WTC11 (cell line): ENCODE results near the gene UMOD. TPM values are rescaled to one million over a fixed set of nuclear protein-coding genes. Genes with fewer than 3 reads are reported as not detected.

ENCODE experiments used
- ATAC-seq: fragments of 200-7000 bp; cut with Tn5 transposase; 2 replicates; pipeline ENCODE4 v1.10.0; 2021; ENCODE audit warnings: mild to moderate bottlenecking, moderate library complexity
- CTCF ChIA-PET: fragments of 300-600 bp; sonication (Branson Sonifier 250); formaldehyde crosslinking; loops from one replicate; lab custom pipeline; 2021; ENCODE audit warnings: antibody characterized with exemption; lab: Charles Lee
- POLR2A ChIA-PET: fragments of 350-600 bp; sonication (Branson Sonifier 250); formaldehyde crosslinking; loops from one replicate; lab custom pipeline; 2021; ENCODE audit warnings: antibody characterized with exemption; lab: Charles Lee
- DNase-seq: peaks from one replicate; pipeline ENCODE4 v3.0.0; 2021; ENCODE audit warnings: low spot score
- H3K27ac Mint-ChIP-seq: 2 replicates; pipeline ENCODE4 v1.8.0; 2021; ENCODE audit warnings: mixed read lengths
- H3K27me3 Mint-ChIP-seq: 2 replicates; pipeline ENCODE4 v1.8.0; 2021; ENCODE audit warnings: low read depth, mild to moderate bottlenecking, moderate library complexity, mixed read lengths
- H3K36me3 Mint-ChIP-seq: 2 replicates; pipeline ENCODE4 v1.8.0; 2021; ENCODE audit warnings: mixed read lengths
- H3K4me1 Mint-ChIP-seq: 2 replicates; pipeline ENCODE4 v1.8.0; 2022; ENCODE audit warnings: mixed read lengths
- H3K4me3 Mint-ChIP-seq: 2 replicates; pipeline ENCODE4 v1.8.0; 2021; ENCODE audit warnings: mild to moderate bottlenecking, moderate library complexity, mixed read lengths
- H3K9me3 Mint-ChIP-seq: 2 replicates; pipeline ENCODE4 v1.8.0; 2021; ENCODE audit warnings: mixed read lengths
- ELF4 ChIP-seq: sonication (generic); formaldehyde crosslinking; IDR thresholded peaks from 2 replicates; pipeline ENCODE4 v1.8.1; 2022; ENCODE audit warnings: low read depth, mild to moderate bottlenecking, moderate library complexity, missing genetic modification reagents
- ETV6 ChIP-seq: sonication (generic); formaldehyde crosslinking; IDR thresholded peaks from 2 replicates; pipeline ENCODE4 v1.8.1; 2022; ENCODE audit warnings: mild to moderate bottlenecking, missing genetic modification reagents
- JAZF1 ChIP-seq: fragments of 250-450 bp; sonication (Bioruptor Pico); IDR thresholded peaks from 2 replicates; pipeline ENCODE4 v1.9.0; 2021; ENCODE audit warnings: moderate library complexity, mild to moderate bottlenecking, inconsistent platforms
- NFYB ChIP-seq: sonication (generic); formaldehyde crosslinking; conservative IDR thresholded peaks from 2 replicates; pipeline ENCODE4 v1.8.0; 2022; ENCODE audit warnings: low read depth, missing genetic modification reagents
- ZNF396 ChIP-seq: fragments of 250-450 bp; sonication (Bioruptor Pico); IDR thresholded peaks from 2 replicates; pipeline ENCODE4 v1.8.0; 2021; ENCODE audit warnings: mild to moderate bottlenecking, moderate library complexity, borderline replicate concordance
- total RNA-seq: library from RNA; stranded (reverse); gene quantifications from 3 replicates; pipeline ENCODE4 v1.2.3, GENCODE V29; 2021
- TF ChIP-seq, protein P1 (sequence below): fragments of 250-450 bp; sonication (Bioruptor Pico); IDR thresholded peaks from 2 replicates; pipeline ENCODE4 v1.9.0; 2021; ENCODE audit warnings: mild to moderate bottlenecking, borderline replicate concordance
- TF ChIP-seq, protein P2 (sequence below): sonication (generic); formaldehyde crosslinking; IDR thresholded peaks from 2 replicates; pipeline ENCODE4 v1.8.1; 2023; ENCODE audit warnings: mild to moderate bottlenecking, missing genetic modification reagents
- TF ChIP-seq, protein P3 (sequence below): sonication (generic); formaldehyde crosslinking; IDR thresholded peaks from 2 replicates; pipeline ENCODE4 v1.8.0; 2022; ENCODE audit warnings: mild to moderate bottlenecking, missing genetic modification reagents
- TF ChIP-seq, protein P4 (sequence below): sonication (generic); formaldehyde crosslinking; IDR thresholded peaks from 2 replicates; pipeline ENCODE4 v1.8.1; 2023; ENCODE audit warnings: mild to moderate bottlenecking, moderate library complexity, missing genetic modification reagents
- TF ChIP-seq, protein P5 (sequence below): sonication (generic); formaldehyde crosslinking; IDR thresholded peaks from 2 replicates; pipeline ENCODE4 v1.8.1; 2022; ENCODE audit warnings: low read depth, mild to moderate bottlenecking, moderate library complexity, missing genetic modification reagents, borderline replicate concordance
- TF ChIP-seq, protein P6 (sequence below): sonication (generic); formaldehyde crosslinking; IDR thresholded peaks from 2 replicates; pipeline ENCODE4 v1.8.1; 2023; ENCODE audit warnings: mild to moderate bottlenecking, missing genetic modification reagents
- TF ChIP-seq, protein P7 (sequence below): fragments of 250-450 bp; sonication (Bioruptor Pico); conservative IDR thresholded peaks from 2 replicates; pipeline ENCODE4 v1.9.0; 2021; ENCODE audit warnings: mild to moderate bottlenecking
- TF ChIP-seq, protein P8 (sequence below): fragments of 200-600 bp; IDR thresholded peaks from 2 replicates; pipeline ENCODE4 v1.8.0; 2022; ENCODE audit warnings: antibody characterized with exemption

Gene UMOD
- total RNA-seq, 1 experiment from 2014 or later: not detected

DNA sequence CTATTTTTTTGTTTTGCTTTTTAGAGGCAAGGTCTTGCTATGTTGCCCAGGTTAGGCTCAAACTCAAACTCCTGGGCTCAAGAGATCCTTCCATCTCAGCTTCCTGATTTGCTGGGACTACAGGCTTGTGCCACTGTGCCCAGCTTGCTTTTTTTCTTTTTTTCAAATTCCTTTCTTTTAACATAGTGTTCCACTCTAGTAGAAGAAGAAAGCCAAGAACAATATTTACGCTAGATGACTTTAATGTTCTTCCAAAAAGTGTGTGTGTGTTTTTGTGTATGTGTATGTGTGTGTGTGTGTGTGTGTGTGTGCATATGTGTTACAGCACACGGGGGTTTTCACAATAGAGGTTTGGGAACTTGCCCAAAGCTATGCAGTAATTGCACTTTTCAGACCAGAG, 10.7 kb upstream of the UMOD start (continued):
- TF ChIP-seq, protein P1, sequence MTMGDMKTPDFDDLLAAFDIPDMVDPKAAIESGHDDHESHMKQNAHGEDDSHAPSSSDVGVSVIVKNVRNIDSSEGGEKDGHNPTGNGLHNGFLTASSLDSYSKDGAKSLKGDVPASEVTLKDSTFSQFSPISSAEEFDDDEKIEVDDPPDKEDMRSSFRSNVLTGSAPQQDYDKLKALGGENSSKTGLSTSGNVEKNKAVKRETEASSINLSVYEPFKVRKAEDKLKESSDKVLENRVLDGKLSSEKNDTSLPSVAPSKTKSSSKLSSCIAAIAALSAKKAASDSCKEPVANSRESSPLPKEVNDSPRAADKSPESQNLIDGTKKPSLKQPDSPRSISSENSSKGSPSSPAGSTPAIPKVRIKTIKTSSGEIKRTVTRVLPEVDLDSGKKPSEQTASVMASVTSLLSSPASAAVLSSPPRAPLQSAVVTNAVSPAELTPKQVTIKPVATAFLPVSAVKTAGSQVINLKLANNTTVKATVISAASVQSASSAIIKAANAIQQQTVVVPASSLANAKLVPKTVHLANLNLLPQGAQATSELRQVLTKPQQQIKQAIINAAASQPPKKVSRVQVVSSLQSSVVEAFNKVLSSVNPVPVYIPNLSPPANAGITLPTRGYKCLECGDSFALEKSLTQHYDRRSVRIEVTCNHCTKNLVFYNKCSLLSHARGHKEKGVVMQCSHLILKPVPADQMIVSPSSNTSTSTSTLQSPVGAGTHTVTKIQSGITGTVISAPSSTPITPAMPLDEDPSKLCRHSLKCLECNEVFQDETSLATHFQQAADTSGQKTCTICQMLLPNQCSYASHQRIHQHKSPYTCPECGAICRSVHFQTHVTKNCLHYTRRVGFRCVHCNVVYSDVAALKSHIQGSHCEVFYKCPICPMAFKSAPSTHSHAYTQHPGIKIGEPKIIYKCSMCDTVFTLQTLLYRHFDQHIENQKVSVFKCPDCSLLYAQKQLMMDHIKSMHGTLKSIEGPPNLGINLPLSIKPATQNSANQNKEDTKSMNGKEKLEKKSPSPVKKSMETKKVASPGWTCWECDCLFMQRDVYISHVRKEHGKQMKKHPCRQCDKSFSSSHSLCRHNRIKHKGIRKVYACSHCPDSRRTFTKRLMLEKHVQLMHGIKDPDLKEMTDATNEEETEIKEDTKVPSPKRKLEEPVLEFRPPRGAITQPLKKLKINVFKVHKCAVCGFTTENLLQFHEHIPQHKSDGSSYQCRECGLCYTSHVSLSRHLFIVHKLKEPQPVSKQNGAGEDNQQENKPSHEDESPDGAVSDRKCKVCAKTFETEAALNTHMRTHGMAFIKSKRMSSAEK (CRISPR knock-in tag): no peak
- TF ChIP-seq ETV6 (CRISPR knock-in tag) (no peak), ELF4 (no peak), JAZF1 (no peak), NFYB (CRISPR knock-in tag) (no peak), ZNF396 (CRISPR knock-in tag) (no peak)
- TF ChIP-seq, protein P2, sequence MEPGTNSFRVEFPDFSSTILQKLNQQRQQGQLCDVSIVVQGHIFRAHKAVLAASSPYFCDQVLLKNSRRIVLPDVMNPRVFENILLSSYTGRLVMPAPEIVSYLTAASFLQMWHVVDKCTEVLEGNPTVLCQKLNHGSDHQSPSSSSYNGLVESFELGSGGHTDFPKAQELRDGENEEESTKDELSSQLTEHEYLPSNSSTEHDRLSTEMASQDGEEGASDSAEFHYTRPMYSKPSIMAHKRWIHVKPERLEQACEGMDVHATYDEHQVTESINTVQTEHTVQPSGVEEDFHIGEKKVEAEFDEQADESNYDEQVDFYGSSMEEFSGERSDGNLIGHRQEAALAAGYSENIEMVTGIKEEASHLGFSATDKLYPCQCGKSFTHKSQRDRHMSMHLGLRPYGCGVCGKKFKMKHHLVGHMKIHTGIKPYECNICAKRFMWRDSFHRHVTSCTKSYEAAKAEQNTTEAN (CRISPR knock-in tag): no peak
- TF ChIP-seq, protein P3, sequence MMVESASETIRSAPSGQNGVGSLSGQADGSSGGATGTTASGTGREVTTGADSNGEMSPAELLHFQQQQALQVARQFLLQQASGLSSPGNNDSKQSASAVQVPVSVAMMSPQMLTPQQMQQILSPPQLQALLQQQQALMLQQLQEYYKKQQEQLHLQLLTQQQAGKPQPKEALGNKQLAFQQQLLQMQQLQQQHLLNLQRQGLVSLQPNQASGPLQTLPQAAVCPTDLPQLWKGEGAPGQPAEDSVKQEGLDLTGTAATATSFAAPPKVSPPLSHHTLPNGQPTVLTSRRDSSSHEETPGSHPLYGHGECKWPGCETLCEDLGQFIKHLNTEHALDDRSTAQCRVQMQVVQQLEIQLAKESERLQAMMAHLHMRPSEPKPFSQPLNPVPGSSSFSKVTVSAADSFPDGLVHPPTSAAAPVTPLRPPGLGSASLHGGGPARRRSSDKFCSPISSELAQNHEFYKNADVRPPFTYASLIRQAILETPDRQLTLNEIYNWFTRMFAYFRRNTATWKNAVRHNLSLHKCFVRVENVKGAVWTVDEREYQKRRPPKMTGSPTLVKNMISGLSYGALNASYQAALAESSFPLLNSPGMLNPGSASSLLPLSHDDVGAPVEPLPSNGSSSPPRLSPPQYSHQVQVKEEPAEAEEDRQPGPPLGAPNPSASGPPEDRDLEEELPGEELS (CRISPR knock-in tag): no peak
- TF ChIP-seq, protein P4, sequence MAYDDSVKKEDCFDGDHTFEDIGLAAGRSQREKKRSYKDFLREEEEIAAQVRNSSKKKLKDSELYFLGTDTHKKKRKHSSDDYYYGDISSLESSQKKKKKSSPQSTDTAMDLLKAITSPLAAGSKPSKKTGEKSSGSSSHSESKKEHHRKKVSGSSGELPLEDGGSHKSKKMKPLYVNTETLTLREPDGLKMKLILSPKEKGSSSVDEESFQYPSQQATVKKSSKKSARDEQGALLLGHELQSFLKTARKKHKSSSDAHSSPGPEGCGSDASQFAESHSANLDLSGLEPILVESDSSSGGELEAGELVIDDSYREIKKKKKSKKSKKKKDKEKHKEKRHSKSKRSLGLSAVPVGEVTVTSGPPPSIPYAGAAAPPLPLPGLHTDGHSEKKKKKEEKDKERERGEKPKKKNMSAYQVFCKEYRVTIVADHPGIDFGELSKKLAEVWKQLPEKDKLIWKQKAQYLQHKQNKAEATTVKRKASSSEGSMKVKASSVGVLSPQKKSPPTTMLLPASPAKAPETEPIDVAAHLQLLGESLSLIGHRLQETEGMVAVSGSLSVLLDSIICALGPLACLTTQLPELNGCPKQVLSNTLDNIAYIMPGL (CRISPR knock-in tag): no peak
- TF ChIP-seq, protein P5, sequence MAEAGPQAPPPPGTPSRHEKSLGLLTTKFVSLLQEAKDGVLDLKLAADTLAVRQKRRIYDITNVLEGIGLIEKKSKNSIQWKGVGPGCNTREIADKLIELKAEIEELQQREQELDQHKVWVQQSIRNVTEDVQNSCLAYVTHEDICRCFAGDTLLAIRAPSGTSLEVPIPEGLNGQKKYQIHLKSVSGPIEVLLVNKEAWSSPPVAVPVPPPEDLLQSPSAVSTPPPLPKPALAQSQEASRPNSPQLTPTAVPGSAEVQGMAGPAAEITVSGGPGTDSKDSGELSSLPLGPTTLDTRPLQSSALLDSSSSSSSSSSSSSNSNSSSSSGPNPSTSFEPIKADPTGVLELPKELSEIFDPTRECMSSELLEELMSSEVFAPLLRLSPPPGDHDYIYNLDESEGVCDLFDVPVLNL: no peak
- TF ChIP-seq, protein P6, sequence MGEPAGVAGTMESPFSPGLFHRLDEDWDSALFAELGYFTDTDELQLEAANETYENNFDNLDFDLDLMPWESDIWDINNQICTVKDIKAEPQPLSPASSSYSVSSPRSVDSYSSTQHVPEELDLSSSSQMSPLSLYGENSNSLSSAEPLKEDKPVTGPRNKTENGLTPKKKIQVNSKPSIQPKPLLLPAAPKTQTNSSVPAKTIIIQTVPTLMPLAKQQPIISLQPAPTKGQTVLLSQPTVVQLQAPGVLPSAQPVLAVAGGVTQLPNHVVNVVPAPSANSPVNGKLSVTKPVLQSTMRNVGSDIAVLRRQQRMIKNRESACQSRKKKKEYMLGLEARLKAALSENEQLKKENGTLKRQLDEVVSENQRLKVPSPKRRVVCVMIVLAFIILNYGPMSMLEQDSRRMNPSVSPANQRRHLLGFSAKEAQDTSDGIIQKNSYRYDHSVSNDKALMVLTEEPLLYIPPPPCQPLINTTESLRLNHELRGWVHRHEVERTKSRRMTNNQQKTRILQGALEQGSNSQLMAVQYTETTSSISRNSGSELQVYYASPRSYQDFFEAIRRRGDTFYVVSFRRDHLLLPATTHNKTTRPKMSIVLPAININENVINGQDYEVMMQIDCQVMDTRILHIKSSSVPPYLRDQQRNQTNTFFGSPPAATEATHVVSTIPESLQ (CRISPR knock-in tag): no peak

DNA sequence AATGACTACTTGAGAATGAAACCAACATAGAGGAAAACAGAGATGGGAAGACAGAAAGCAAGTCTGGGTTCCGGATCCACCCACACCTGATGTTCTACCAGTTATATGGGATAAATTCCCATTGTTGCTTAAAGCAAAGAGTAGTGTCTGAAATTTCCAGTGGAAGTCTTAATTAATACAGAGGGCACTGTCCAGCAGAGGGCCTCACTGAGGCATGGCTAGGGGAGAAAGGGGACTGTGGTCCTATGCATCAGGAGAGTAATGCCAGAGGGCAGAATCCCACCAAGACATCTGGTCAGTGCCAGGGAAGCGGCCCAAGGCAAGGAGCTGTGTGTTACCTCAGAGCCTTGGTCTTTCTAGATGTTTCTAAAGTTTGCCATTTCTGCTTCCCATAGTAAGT, 7.5 kb upstream of the UMOD start:
- peaks cover 5% of the 10 kb centered on the region for H3K36me3 Mint-ChIP-seq
- POLR2A ChIA-PET: no interaction called here
- no peak overlapping the region for H3K4me3 Mint-ChIP-seq
- ATAC-seq (peak; percentile 79), DNase-seq (peak; percentile 54)
- peaks cover 19% of the 10 kb centered on the region for H3K9me3 Mint-ChIP-seq
- CTCF ChIA-PET: interaction anchor here (1.0 to 4.8 kb wide), 6 partner anchors 10 to 453 kb away, joined by 3 to 24 read pairs (median 4); no protein-coding TSS in a partner anchor
- no peaks in the 10 kb centered on the region; the same call in 1 of the 2 replicates for H3K27me3 Mint-ChIP-seq
- TF ChIP-seq, protein P7, sequence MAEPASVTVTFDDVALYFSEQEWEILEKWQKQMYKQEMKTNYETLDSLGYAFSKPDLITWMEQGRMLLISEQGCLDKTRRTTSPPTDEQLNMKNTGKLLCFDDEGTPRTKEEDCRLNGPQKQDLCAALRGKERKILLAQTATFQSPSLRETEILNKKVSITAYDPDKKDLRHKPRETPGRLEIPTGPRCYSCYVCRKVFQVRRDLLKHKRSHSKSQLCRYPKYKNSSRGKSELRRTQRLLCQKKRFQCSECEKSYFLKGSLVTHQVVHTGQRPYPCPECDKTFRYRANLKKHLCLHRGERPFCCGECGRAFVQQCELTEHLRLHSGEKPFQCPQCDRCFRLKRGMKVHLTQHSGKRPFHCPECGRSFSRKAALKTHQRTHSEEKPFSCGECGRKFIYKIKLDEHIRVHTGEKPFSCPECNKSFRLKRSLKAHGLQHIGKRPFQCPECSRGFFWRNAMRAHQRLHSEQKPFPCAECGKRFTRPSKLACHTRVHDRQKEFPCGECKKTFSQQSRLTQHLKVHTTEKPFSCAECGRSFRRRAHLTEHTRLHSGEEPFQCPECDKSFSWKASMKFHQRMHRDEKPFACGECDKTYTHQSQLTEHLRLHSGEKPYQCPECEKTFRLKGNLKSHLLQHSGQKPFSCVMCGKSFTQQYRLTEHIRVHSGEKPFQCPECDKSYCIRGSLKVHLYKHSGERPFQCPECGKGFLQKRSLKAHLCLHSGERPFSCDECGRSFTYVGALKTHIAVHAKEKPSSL (CRISPR knock-in tag): no peak
- TF ChIP-seq, protein P8, sequence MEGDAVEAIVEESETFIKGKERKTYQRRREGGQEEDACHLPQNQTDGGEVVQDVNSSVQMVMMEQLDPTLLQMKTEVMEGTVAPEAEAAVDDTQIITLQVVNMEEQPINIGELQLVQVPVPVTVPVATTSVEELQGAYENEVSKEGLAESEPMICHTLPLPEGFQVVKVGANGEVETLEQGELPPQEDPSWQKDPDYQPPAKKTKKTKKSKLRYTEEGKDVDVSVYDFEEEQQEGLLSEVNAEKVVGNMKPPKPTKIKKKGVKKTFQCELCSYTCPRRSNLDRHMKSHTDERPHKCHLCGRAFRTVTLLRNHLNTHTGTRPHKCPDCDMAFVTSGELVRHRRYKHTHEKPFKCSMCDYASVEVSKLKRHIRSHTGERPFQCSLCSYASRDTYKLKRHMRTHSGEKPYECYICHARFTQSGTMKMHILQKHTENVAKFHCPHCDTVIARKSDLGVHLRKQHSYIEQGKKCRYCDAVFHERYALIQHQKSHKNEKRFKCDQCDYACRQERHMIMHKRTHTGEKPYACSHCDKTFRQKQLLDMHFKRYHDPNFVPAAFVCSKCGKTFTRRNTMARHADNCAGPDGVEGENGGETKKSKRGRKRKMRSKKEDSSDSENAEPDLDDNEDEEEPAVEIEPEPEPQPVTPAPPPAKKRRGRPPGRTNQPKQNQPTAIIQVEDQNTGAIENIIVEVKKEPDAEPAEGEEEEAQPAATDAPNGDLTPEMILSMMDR: peak; percentile 37
- TF ChIP-seq, all 79 proteins: peak for 1
- Mint-ChIP-seq H3K4me1 (no peaks in the 10 kb centered on the region), H3K27ac (no peak overlapping the region)
